NOMO-1 treated with dmso at 0.1 percent for 144 hours (cell line): ENCODE results near the gene NTM.

Experiments used
- DNase-seq: peaks from one replicate; lab custom pipeline; 2025; ENCODE audit not compliant: unreplicated experiment; lab: John Stamatoyannopoulos, UW

Gene NTM

GRCh38 chr11:131544591-131544990 is 174.2 kb downstream of the NTM start:
- DNase-seq, result no peak

- no peak for DNase-seq
These were observed 175.9 kb downstream of the NTM start for GRCh38 chr11:131546218-131546895.

- DNase-seq, result no peak
These were observed 178.7 kb downstream of the NTM start for GRCh38 chr11:131549099-131549498.

- DNase-seq, result no peak
These were observed 179.4 kb downstream of the NTM start for GRCh38 chr11:131549770-131550169.

DNA sequence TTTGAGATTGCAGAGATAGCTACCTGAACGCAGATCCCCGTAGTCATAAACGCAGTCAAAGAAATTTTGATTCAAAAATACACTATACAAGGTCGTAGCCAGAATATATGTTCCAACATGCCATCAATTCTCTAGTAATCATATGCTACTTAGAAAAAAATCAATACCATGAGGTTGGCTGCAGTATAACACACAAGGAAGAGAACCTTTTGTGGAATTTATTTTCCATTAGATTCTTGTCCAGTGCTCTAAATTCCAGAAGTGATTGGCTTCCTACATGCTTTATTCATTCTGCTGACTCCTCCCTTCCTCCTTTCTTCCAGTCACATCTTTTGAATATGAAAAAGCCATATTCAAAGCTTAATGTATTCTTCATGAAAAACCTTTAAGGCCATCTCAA is 189.9 kb downstream of the NTM start:
- no peak for DNase-seq

GRCh38 chr11:131561501-131561900 is 191.1 kb downstream of the NTM start:
- no peak for DNase-seq

- DNase-seq, result no peak
These were observed 191.6 kb downstream of the NTM start for GRCh38 chr11:131561972-131562371.

DNA sequence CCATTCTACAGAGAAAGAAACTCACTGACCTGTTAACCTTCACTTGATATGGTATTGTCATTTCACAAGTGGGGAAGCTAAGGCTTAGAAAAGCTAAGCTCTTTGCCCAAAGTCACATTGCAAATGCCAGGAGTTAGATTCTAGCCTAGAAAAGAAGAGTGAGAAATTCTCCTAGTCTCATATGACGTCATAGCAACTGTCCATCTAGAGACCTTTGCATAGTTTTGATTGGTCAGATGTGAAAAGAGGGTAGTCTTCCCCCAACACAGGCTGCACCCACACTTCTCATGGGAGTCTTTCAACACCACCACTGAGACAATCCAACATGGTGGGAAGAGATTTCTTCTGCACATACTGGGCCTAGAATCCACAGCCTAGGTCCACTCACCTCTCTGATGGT is 197.9 kb downstream of the NTM start:
- no peak for DNase-seq

- no peak for DNase-seq
These were observed 201.2 kb downstream of the NTM start for GRCh38 chr11:131571571-131571970.

DNA sequence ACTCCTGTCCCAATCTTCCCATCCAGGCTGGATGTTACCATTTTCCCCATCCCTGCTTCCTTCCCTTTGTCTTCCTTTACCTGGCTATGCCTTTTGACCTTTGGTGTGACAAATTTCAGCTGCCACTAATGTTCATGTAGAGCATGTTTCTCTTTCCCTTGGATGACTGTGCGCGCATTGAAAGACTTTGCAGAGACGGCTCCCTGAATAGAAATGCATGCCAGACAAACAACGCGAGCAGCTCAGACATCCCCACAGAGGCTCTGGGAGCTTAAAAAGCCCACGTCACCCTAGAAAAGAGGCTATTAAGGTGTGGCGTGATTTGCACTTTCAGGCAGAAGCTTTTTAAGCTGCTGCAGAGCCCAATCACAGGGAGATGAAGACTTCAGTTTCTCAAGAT is 202.0 kb downstream of the NTM start:
- no peak for DNase-seq

DNA sequence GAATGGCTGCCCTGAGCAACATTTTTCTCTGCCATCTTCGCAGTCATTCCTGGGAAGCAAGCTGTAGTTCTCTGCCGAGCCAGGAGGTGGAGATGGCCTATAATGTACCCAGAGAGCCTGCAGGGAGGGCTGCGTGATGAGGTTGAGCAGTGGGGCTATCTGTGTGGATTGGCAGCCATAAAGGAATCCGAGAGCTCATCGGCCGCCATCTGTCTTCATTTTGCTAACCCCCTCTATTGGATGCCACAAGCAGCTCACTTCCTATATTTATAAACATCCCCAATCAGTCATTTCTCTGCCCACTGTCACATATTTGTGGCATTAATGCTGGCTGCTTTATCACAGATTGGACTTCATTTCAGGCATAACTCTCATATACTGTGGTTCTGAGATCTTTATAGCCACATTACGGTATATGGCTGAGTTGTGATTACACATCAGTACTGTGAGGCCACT is 209.5 kb downstream of the NTM start:
- DNase-seq, result no peak

- no peak for DNase-seq
These were observed 210.1 kb downstream of the NTM start for GRCh38 chr11:131580476-131580875.

DNA sequence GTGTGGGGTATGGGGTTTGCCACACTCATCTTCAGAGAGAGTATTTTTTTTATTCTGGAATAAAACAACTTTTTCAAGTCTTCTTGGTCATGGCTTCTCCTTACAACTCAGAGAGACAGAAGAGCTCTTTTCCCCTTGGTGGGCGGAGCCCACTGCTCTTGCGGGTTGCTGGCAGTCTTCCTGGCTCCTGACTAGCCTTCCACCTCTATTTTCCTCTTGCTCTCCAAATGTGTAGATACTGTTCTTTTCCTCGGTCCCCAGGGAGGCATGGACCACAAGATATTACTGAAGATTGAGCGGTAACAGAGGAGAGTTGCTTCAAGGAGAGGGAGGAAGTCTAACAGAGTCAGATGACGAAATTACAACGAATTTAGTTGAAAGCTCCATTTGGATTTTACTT is 210.6 kb downstream of the NTM start:
- no peak for DNase-seq

DNA sequence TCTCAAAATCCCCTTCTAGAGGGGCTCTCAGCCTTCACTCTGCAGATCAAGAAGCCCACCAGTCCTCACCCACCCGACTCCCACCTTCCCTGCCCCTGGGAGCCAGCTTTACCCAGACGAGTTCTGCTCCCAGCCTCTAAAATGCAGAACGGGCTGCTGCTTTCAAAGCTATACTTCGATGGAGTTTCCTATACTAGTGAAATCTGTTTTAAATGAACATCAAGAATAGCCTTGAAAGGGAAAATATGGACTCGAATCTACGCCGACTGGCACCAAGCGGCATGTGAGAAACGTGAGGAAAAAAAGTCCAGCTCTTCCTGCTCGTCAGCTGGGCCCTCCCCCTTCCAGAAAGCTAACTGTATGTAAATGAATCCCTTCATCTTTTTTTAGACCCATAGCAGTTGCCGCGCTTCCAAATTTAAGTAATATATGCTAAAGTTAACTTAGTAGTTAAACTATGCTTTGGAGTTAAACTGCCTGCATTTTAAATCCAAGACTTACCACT is 211.7 kb downstream of the NTM start:
- no peak for DNase-seq

- DNase-seq, result no peak
These were observed 213.0 kb downstream of the NTM start for GRCh38 chr11:131583421-131583820.

- no peak for DNase-seq
These were observed 213.5 kb downstream of the NTM start for GRCh38 chr11:131583938-131584337.

DNA sequence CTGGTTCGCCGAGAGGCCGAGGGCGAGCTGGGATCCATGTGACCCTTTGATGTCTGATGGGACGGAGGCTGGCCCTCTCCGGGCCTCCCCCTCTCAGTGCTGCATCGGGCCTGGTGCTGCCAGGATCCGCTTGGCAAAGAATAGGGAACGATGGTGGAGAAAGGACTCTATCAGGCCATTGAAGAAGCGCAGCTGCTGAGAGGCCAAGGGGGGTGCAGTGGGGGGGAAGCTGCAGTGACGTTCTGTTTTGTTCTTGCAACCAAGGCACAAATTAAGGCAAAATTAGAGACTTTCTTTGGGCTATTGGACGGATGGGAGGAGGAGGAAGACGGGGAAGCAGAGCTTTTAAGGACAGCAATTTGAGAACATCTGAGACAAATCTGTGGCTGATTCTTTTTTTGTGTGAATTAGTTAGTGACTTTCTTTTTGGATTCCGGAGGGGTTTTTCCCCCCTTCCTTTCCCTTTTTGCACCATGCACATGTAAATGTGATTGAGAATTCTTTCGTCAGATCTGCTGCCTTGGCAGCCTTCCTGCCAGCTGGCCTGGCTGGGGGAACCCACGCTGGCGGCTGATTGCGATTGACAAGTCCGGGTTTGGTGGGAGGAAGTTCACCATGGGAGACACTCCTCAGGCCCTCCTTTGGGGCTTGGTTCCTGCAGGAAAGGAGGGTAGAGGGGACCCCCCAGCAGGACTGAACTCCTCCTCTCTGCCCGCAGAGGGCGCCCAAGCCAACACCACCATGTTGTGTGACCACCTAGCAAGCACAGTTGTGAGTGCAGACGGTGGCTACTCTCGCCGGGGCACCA is 214.6 kb downstream of the NTM start:
- DNase-seq, result no peak

DNA sequence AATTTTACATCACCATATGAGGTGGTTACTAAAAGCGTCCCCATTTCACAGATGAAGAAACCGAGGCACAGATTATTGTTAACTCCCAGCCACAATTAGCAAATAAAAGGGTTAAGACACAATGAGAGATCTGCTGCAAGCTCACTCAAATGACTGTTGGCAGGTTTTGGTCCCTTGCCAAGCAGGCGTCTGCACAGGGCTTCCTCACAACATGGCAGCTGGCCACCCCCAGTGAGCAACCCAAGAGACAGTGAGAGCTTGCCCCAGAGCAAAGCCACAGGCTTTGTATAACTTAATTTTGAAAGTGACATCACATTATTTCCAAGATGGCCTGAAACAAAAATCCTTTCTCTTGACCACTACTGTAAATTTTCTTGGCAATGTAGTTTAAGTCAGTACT is 217.6 kb downstream of the NTM start:
- DNase-seq, result no peak

- DNase-seq, result no peak
These were observed 220.6 kb downstream of the NTM start for GRCh38 chr11:131591051-131591461.

GRCh38 chr11:131592152-131592551 is 221.7 kb downstream of the NTM start:
- DNase-seq, result no peak

GRCh38 chr11:131592734-131593133 is 222.3 kb downstream of the NTM start:
- no peak for DNase-seq

DNA sequence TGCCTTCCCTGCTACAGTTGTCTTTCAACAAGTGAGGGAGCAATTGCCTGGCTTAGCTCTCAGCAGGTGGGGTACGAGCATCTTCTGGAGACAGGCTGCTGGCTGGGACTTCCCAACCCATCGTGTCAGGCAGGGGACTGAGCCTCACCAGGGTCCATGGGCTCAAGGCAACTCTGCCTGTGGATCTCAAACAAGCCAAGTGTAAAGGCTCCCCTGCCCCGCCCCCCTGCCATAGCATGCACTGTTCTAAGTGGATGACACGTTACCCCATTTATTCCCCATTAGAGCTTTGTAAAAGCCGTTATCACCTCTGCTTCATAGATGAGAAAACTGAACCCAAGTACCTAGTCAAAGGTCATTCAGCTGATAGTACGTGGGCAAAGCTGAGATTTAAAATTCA is 222.9 kb downstream of the NTM start:
- DNase-seq, result no peak
